ENCODE results near the gene CARS2.

GRCh38 chr13:110638814-110639806, 66.8 kb downstream of the CARS2 start:
- TF ChIP-seq POLR2AphosphoS5 (IDR thresholded peaks at IDR 0.05; ENCODE audit: borderline replicate concordance, low read depth, low read length) (0 out of 2 replicates have a peak, but pooled peaks have one; percentile 26), EZH2 (IDR thresholded peaks at IDR 0.05) (no peak)

Data from SK-N-MC (cell line).